C4-2B (cell line): ENCODE measurements around the gene IGF2BP1.

ENCODE experiments used
- H3K27ac ChIP-seq: fragments of 450-650 bp; 2 replicates; pipeline ENCODE4 v1.5.1; 2017
- ZFX ChIP-seq: fragments of 450-650 bp; IDR thresholded peaks from 2 replicates; pipeline ENCODE4 v1.6.1; 2017
- TF ChIP-seq, protein P1 (sequence below): fragments of 450-650 bp; conservative IDR thresholded peaks from 2 replicates; pipeline ENCODE4 v1.5.1; 2017; ENCODE audit warnings: mild to moderate bottlenecking

The IGF2BP1 gene

GRCh38 chr17:49051269-49051668 is 54.1 kb downstream of the IGF2BP1 start:
- no peak for TF ChIP-seq ZFX
- TF ChIP-seq, protein P1, sequence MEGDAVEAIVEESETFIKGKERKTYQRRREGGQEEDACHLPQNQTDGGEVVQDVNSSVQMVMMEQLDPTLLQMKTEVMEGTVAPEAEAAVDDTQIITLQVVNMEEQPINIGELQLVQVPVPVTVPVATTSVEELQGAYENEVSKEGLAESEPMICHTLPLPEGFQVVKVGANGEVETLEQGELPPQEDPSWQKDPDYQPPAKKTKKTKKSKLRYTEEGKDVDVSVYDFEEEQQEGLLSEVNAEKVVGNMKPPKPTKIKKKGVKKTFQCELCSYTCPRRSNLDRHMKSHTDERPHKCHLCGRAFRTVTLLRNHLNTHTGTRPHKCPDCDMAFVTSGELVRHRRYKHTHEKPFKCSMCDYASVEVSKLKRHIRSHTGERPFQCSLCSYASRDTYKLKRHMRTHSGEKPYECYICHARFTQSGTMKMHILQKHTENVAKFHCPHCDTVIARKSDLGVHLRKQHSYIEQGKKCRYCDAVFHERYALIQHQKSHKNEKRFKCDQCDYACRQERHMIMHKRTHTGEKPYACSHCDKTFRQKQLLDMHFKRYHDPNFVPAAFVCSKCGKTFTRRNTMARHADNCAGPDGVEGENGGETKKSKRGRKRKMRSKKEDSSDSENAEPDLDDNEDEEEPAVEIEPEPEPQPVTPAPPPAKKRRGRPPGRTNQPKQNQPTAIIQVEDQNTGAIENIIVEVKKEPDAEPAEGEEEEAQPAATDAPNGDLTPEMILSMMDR, result no peak
- H3K27ac ChIP-seq, result no peak overlapping the region

DNA sequence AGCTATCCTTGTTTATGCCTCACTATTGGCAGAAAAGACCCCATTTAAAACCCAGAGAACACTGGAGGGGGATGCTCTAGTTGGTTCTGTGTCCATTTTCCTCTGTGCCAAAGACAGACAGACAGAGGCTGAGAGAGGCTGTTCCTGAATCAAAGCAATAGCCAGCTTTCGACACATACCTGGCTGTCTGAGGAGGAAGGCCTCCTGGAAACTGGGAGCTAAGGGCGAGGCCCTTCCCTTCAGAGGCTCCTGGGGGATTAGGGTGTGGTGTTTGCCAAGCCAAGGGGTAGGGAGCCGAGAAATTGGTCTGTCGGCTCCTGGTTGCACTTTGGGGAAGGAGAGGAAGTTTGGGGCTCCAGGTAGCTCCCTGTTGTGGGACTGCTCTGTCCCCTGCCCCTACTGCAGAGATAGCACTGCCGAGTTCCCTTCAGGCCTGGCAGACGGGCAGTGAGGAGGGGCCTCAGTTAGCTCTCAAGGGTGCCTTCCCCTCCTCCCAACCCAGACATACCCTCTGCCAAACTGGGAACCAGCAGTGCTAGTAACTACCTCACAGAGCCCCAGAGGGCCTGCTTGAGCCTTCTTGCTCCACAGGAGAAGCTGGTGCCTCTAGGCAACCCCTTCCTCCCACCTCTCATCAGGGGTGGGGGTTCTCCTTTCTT is 56.1 kb downstream of the IGF2BP1 start:
- no peak for TF ChIP-seq ZFX
- TF ChIP-seq, protein P1, result no peak
- H3K27ac ChIP-seq, result no peak overlapping the region

DNA sequence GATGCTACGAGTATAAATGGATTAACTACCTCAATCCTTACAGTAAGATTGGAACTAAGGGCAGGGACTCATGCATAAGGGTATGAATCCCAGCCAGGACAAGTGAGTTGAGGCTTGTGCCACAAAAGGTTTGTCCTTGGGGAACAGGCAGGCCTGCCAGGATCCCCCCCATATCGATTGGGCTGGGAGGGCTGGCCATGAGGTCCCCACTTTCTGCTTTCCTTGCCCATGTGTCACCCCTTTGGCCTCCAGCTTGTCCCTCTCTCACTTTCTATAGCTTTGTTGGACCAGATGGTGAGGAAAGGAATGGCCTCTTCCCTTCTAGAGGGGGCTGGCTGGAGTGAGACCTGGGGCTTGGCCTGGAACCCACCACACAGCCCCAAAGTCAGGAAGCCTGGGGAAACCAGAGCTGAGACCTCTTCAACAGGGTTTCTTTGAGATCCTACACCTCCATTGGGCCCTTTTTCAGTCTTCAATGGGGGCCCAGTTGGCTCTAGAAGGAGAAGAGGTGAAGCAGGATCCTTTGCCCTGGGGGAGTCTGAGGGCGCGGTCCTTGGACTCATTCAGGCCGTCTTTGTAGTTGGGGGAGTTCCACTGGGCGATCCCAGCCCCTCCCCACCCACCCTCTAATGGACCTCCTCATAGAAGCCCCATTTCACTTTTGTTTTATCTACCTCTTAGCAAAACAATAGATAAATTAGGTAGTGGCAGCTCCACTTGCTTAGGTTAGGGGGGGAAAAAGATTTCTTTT is 57.3 kb downstream of the IGF2BP1 start:
- TF ChIP-seq, protein P1, result no peak
- no peak for TF ChIP-seq ZFX
- H3K27ac ChIP-seq, result no peak overlapping the region

DNA sequence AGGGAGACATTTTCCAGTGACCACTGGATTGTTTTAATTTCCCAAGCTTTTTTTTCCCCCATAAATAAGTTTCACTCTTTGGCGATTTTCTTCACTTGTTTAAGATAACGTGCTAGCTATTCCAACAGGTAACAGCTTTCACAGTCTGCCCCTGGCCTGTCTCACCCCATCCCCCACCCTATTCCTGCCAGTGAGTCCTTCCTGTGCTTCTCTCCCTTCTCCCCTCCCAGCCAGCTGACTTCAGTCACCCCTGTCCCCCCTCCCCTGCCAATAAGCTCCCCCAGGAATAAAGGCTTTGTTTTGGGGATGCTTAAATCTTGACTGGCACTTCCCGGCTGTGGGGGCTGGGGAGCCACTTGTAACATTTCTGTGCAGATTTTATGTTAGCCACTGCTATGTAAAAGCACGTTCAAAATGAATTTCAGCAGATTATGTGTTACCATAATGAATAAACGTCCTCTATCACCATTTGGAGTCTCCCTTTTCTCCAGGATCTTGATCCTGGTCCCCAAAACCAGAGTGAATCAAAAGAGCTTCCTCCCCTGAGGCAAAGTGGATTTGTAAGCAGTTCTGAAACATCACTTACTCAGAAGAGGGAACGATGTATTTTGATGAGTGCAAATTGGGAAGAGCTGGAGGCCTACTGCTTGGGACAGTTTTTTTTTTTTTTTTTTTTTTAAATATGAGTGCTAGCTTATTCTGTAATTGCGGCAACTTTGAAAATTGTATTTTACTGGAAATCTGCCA is 58.2 kb downstream of the IGF2BP1 start:
- TF ChIP-seq ZFX, result no peak
- TF ChIP-seq, protein P1, result no peak
- H3K27ac ChIP-seq, result no peak overlapping the region

DNA sequence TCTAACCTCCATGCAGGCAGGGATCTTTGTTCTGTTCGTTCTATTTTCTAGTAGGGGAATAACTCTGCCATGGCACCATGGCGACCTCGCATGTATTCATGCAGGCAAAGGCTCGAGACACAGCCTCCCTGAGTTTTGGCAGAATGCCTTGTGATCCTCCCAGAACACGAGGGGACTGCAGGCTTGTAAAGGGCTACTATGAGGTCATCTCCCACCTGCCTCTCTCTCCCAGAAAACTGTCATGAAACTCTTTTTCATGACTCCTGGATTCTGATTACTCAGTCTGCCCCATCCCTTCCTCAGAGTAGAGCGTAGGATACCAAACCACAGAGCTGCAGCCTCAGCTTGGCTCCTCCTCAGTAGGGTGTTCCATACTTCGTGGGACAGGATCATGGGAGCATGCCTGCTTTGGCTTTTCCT is 64.3 kb downstream of the IGF2BP1 start:
- TF ChIP-seq ZFX, result no peak
- TF ChIP-seq, protein P1, result no peak
- H3K27ac ChIP-seq, result no peak overlapping the region

DNA sequence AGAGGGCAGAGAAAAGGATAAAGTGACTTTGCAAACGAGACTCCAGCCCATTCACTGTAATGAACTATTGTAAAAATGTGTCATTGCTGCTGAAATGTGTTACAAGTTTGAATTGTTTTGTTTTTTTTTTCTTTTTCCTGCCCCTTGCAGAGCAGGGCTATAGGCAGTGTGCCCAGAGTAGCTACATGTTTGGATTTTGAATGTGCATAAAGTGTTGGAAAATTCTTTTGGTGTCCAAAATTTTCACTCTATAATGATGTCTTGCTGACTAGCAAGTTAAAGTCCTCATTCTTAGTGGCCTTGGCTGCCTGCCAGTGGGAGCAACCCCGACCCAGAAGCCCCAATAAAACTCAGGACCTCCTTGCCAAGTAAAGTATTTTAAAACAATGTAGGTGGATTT is 66.5 kb downstream of the IGF2BP1 start:
- H3K27ac ChIP-seq, result no peak overlapping the region
- TF ChIP-seq ZFX, result no peak
- TF ChIP-seq, protein P1, result no peak

GRCh38 chr17:49067163-49067562 is 70.0 kb downstream of the IGF2BP1 start:
- no peak overlapping the region for H3K27ac ChIP-seq
- no peak for TF ChIP-seq ZFX
- TF ChIP-seq, protein P1, result no peak
